Amniotic epithelial cell (primary cell): ENCODE results near the gene POLR3E.
A peak's percentile ranks its signal among the peaks of the same experiment; 100 is the strongest.
"Not testable (repeated sequence)": the region's sequence is repeated elsewhere in the genome, so short reads cannot be mapped to it uniquely, and the experiment has no call there.

Experiments used
- DNase-seq: peaks from one replicate; pipeline ENCODE4 v3.0.0-alpha.2; 2010; ENCODE audit warnings: low read depth

Gene POLR3E

DNA sequence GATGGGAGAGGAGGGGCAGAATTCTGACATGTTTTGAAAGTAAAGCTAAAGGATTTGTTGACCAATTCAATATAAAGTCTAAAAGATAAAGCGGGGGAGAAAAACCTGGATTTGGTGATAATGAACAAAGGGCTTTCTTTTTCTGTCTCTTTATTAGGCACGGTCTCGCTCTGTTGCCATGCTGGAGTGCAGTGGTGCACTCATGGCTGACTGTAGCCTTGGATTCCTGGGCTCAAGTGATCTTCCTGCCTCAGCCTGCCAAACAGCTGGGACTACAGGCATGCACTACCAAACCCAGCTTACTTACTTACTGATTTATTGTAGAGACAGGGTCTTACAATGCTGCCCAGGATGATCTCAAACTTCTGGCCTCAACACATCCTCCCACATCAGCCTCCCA, 69.7 kb downstream of the POLR3E start:
- DNase-seq: no peak

DNA sequence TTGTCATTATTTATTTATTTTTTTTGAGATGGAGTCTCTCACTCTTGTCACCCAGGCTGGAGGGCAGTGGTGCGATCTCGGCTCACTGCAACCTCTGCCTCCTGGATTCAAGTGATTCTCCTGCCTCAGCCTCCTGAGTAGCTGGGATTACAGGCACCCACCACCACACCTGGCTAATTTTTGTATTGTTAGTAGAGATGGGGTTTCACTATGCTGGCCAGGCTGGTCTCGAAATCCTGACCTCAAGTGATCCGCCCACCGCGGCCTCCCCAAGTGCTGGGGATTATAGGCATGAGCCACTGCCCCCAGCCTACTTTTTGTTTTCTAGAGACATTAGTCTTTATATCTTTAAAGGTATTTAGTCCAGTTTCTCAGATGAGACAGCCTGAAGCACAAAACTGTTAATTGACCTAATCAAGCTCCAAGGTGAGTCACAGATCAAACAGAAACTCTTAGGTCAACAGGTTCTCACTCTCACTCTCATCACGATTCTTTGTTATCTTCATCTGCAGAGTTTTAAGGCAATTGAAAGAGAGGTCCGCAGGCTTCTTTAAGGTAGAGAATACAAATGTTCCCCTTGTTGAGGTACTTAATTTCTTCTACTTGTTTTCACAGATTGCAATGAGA, 71.1 kb downstream of the POLR3E start:
- DNase-seq: not testable (repeated sequence)

DNA sequence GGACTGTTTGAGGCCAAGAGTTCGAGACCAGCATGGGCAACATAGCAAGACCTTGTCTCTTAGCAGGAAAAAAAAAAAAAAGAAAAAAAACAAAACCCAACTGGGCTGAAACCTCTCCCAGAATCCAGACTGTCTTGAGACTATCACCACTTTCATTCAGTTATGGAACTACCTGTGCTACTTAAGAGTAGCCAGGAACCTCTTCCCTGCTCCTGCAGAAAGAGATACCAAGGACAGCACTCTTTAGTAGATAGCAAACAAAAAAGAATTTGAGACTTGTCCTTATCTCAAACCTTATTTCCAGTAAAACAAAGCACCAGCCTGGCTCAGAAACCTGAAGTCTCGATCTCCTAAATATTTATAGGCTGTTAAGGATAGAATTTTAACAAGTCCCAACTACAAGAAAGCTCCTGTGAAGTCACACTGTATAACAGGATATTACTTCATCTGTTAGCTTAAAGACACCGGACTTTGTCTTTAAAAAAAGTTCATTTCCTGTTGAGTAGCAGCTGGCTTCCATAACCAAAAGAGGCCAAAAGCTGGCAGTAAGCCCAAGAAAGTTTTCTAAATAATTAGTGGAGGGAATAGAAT, 72.1 kb downstream of the POLR3E start:
- peak; percentile 63 for DNase-seq

DNA sequence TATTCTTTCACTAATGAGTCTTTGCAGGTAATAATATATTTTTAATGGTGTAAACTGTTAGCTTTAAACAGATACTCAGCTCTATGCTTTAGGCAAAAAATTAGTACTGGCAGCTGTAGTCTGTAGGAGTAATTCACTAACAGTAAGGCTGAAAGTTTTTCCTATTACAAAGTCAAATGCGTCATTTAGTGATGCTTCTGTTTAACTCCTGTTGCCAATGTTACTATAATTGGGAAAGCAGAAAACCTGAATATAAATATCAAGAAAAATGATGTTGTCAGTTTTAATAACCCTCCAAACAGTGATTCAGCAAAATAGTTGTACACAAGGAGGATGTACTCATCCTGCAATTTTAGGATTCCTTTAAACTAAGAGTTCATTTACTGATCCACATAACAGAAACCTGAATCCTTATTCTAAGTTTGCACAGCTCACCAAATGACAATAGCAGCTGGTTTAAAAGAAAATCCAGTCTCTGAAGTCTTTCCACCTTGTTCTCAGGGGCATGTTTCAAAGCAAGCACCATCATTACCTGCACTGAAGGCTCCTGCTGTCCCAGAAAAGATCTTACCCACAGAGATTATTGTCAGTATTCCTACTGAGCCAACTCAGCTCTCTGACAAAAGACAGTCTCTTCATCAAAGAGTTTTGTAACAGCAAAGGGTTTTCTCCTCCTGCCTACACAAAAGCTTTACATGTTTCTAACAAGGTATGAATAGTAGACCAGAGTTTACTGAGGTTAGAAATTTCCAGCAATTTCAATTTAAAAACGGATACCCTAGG, 73.0 kb downstream of the POLR3E start:
- DNase-seq: peak; percentile 95

DNA sequence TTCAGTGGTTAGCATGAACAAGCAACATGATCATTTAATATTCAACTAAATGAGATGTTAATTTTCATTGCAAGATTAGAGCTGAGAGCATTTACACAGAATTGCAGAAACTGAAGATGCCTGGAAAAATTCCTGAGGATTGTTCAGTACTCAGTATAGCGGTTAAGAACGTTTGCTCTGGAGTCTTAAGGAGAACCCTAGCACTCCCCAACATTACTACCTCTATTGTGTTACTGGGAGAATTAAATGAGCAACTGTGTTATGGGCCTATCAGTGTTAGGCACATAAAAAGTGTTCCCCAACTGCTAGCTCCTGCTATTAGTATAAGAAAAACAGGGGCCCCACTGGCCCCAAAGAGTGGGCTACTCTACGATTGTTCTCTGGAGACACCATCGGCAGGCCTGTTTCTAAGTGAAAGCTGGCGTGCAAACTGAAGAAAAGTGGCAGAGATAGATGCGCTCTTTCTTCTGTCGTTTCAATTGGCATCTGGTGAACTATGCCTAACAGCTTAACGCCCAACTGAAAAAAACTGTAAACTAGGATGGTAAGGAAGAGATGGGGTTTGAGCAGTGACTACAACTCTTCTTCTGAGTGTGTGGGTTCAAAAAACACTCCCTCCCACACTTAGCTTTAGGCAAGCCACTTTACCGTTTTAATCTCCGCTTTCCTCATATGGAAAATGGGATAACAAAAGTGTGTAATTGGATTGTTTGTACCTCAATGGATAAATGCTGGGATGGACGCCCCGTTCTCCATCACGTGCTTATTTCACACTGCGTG, 75.9 kb downstream of the POLR3E start:
- no peak for DNase-seq

DNA sequence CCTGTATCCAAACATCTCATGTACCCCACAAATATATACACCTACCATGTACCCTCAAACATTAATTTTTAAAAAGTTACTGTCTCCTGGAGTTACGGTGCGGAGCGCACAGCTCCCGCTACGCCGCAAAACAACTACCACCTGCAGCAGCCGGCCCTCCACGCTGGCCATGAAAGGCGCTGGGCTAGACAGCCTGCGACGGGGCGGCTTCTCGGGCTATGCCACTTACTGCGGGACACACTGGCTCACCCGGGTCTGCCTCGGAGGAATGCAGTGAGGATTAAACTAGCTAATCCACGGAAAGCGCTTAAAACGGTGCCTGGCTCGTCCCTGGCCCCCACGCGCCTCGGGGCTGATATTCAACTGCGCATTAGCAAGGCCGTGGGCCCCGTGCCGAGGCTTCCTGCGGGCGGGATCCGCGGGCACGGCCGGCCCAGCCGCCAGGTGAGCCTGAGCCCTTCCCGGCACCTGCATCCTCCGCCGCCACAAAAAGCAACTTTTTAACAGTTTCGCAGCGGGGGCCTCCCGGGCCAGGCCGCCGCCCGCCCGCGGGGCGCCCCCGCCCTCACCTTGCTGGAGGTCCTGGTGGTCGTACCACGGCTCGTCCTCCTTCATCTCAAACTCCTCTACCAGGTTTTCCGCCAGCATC, 76.6 kb downstream of the POLR3E start:
- peak; percentile 30 for DNase-seq

DNA sequence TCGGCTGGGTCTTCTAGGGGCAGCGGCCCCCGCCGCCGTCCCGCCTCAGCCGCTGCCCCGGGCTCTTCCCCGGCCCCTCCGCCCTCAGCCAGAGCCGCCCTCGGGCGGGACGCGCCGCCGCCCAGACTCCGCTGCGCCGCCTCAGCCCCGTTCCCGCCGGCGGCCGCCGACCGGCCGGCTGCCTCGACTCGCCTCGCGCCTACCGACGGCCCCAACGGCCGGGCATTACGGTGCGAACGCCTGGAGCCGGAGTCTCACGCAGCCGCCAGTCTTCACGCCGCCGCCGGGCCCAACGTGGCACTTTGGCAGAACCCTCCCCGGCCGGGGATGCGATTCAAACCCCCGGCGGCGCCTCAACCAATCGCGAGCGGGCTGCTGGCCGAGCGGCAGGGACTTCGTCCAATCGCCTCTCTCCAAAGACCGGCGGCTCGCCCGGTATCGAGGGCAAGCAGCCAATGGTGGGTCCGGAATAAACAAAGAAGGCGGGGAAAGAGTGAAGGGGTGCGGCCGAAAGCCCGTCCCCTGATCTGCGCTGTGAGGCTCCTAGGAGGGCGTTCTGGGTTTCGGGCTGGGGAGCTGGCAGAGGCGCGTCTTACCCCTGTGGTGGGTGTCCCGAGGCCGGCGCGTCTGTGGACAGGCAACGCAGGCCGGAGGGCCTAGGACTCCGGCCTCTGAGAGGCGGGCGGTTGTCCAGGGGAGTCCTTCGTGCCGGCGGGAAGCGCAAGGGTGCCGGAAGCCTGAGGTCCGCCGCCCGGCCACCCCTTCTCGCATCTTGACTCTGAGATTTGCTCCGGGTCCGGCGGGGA, 77.3 kb downstream of the POLR3E start, which contains the start of gene CDR2:
CDR2 (minus strand) TSS at position 309 of the 806 bp plus-strand sequence. CDS start 310 bp downstream, outside the sequence.
- peak; percentile 89 for DNase-seq

DNA sequence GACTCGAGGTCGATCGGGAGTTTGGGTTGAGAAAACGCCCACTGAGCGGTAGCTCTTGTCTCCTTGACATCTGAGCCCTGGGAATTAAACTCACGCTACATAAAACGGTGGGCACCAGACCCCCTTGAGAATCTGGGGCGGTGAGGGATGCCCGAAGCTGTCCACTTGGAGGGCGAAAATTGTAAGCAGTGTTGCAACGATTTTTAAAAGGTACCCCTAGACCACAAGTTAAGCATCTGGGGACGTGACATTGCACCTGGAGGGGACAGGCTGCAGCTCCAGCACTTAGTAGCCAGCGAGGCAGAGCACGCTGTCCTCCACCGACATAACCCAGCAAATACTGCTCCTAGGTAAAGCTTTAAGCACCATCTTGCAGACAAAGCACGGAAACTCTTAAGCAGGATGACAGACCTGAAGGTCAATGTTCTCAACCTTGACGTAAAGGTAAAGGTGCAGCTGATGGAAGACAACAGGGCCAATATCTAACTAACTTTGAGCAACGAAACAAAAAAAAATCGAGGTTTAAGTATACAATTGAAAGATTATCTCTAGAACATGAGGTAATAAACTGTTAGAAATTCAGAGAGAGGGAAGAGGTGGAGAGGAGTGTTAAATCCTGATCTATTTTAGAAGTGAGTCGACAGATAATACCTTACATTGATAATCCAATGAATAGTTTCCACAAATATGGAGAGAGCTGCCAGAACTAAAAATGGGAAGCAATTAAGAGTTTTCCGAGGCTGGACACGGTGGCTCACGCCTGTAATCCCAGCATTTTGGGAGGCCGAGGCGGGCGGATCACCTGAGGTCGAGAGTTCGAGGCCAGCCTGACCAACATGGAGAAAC, 78.1 kb downstream of the POLR3E start:
- DNase-seq: no peak

DNA sequence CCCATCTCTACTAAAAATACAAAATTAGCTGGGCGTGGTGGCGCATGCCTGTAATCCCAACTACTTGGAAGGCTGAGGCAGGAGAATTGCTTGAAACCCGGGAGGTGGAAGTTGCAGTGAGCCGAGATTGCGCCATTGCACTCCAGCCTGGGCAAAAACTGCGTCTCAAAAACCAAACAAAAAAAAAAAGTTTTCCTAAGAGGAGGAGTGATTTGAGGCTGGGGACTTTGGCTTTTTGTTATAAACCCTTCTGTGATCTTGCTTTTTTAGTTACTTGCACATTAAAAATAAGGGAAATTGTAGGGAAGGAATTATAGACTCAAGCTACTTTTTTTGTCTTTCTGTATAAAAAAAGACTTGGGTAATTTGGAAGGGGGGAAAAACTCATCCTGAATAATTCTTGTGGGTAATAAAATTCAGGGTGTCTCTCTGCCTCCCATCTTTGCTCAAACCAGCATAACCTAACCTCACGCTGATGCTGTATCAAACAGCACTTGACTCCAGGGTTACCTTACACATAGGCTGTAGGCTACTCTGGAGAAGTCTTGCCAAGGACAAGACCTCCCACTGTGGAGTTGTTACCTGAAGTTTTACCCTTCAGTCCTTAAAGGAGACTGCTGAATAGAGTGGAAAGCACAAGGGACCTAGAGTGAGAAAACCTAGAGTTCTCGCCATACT, 78.9 kb downstream of the POLR3E start:
- DNase-seq: no peak

DNA sequence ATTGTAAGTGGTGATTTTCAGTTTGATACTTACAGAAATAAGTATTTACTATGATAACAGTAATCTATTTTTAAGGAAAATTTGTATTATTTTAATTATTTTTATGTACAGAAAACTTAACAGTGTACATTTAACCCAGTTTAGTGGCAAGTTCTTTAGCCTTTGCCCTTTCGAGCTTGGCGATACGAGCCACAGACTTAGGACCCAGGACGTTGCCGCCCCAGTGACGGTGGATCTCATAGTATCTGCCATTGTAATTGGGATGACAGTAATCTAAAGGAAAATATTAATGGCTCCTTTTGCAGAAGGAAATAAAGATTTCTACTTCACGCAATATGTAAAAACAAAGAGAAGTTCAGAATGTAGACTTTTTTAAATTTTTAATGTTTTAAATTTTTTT, 82.4 kb downstream of the POLR3E start:
- no peak for DNase-seq

DNA sequence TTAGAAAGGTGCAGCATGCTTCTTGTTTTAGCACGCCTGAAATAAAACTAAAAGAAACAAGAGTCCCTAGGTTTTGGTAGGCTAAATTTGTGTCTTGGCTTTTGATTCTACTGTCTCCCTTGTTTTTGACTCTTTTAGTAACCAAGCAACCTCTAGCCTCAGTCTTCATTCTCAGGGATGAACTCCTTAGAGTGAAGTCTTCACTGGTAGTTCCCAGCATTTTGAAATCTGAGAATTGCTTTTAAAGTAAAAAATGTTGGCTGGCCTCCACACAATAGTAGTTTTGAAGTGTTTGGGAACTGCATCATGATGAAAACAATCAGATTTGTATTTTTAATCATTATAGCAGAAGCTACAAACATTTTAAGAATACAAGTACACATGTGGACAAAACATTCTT, 83.3 kb downstream of the POLR3E start:
- no peak for DNase-seq

DNA sequence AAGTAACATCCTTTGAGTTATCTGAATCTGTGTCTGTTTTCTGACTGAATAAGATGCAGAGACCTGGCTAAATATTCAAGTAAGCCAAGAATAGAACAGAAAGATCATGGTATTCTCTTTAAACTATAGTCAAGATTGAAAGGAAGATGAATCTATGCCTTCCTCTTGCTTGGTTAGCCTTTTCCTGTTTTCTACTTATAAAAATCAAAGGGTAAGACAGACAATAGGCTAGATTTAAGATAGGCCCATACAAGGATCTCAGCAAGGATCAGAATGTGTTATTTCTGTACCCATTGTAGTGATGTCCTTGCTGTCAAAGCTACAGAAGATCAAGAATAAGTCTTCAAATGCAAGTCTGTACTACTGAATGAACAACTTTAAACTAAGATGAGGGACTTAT, 84.2 kb downstream of the POLR3E start:
- no peak for DNase-seq

DNA sequence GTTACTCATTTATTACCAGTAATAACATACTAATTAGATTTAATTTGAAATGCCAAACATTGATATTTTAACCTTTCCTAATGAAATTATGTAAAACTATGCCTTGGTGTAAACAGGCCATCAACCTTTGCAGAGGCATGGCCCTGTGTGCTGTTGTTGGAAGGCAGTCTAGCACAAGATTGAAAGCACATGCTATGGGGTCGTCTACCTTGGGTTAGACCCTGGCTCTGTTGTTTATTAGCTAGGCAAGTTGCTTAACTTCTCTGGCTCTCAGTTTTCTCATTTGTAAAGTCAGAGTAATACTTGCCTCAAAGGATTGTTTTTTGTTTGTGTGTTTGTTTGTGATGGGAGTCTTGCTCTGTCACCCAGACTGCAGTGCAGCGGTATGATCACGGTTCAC, 86.6 kb downstream of the POLR3E start:
- no peak for DNase-seq
